NCI-H1105 (cell line): ENCODE results near the gene AFAP1L1.

Source experiments
- DNase-seq: peaks from one replicate; lab custom pipeline; 2025; lab: John Stamatoyannopoulos, UW

AFAP1L1 gene

GRCh38 chr5:149271716-149272563 is at the start of gene AFAP1L1:
Gene AFAP1L1, plus strand, starts transcription at chr5:149271859. Its CDS starts 110 bp downstream, at chr5:149271969.
- no peak for DNase-seq

- no peak for DNase-seq
Measured at GRCh38 chr5:149223081-149223848, 48.4 kb upstream of the AFAP1L1 start.

GRCh38 chr5:149224282-149224681 is 47.4 kb upstream of the AFAP1L1 start:
- DNase-seq, result no peak

- no peak for DNase-seq
Measured at GRCh38 chr5:149227168-149227826, 44.4 kb upstream of the AFAP1L1 start.

GRCh38 chr5:149228618-149229297 is 42.9 kb upstream of the AFAP1L1 start:
- DNase-seq, result no peak

- DNase-seq, result no peak
Measured at GRCh38 chr5:149229298-149229937, 42.2 kb upstream of the AFAP1L1 start.

GRCh38 chr5:149235841-149236240 is 35.8 kb upstream of the AFAP1L1 start:
- DNase-seq, result no peak

GRCh38 chr5:149237662-149238061 is 34.0 kb upstream of the AFAP1L1 start:
- DNase-seq, result no peak

- DNase-seq, result no peak
Measured at GRCh38 chr5:149238540-149238939, 33.1 kb upstream of the AFAP1L1 start.

GRCh38 chr5:149239917-149240316 is 31.7 kb upstream of the AFAP1L1 start:
- DNase-seq, result no peak

- no peak for DNase-seq
Measured at GRCh38 chr5:149240354-149240998, 31.2 kb upstream of the AFAP1L1 start.

- DNase-seq, result no peak
Measured at GRCh38 chr5:149242339-149242738, 29.3 kb upstream of the AFAP1L1 start.

GRCh38 chr5:149246906-149247305 is 24.8 kb upstream of the AFAP1L1 start:
- no peak for DNase-seq

GRCh38 chr5:149247726-149248125 is 23.9 kb upstream of the AFAP1L1 start:
- no peak for DNase-seq

GRCh38 chr5:149251546-149251945 is 20.1 kb upstream of the AFAP1L1 start:
- no peak for DNase-seq

GRCh38 chr5:149254506-149254905 is 17.2 kb upstream of the AFAP1L1 start:
- no peak for DNase-seq

GRCh38 chr5:149256451-149256850 is 15.2 kb upstream of the AFAP1L1 start:
- DNase-seq, result no peak

- no peak for DNase-seq
Measured at GRCh38 chr5:149257131-149257530, 14.5 kb upstream of the AFAP1L1 start.

GRCh38 chr5:149257889-149258705 is 13.6 kb upstream of the AFAP1L1 start:
- DNase-seq, result no peak

GRCh38 chr5:149260761-149261160 is 10.9 kb upstream of the AFAP1L1 start:
- no peak for DNase-seq
